Sigmoid colon (tissue), 7 donors: ENCODE measurements around the gene HCRT. TPM values are rescaled to one million over a fixed set of nuclear protein-coding genes. Genes with fewer than 3 reads are reported as not detected.

Experiments
- DNase-seq: peaks from one replicate; pipeline ENCODE4 v3.0.0-alpha.2; 2019
- H3K27ac ChIP-seq, 4 donors: fragments of 200-600 bp; sonication (generic); one replicate each; pipeline ENCODE4 v1.5.1; 2016 to 2019; ENCODE audit warnings: mild to moderate bottlenecking in 1 of 4
- H3K27me3 ChIP-seq, 3 donors: fragments of 200-600 bp; sonication (generic); one replicate each; pipeline ENCODE4 v1.5.1; 2019; ENCODE audit warnings: mild to moderate bottlenecking in 1 of 3
- H3K36me3 ChIP-seq, 4 donors: fragments of 200-600 bp; sonication (generic); one replicate each; pipeline ENCODE4 v1.5.1; 2016 to 2019
- H3K4me1 ChIP-seq, 4 donors: fragments of 200-600 bp; sonication (generic); one replicate each; pipeline ENCODE4 v1.5.1; 2017 to 2019
- H3K4me3 ChIP-seq, 4 donors: fragments of 200-600 bp; sonication (generic); one replicate each; pipeline ENCODE4 v1.5.1; 2017 to 2019; ENCODE audit warnings: mild to moderate bottlenecking in 2 of 4, moderate library complexity in 1 of 4
- H3K9me3 ChIP-seq, 4 donors: fragments of 200-600 bp in 3 of 4; sonication (generic) in 3 of 4; one replicate each; pipeline versions ENCODE4 v1.5.1 to v1.6.1; 2013 to 2019
- EP300 ChIP-seq, 4 donors: sonication (generic); formaldehyde crosslinking; IDR thresholded peaks; one replicate each; pipeline ENCODE4 v1.6.1; 2017; ENCODE audit warnings: antibody characterized with exemption in 4 of 4
- POLR2A ChIP-seq, 2 donors: fragments of 450-650 bp; IDR thresholded peaks; one replicate each; pipeline ENCODE4 v1.6.1; 2016; ENCODE audit warnings: antibody characterized with exemption in 2 of 2, mild to moderate bottlenecking in 2 of 2, moderate library complexity in 2 of 2
- POLR2AphosphoS5 ChIP-seq, 4 donors: sonication (generic); formaldehyde crosslinking; IDR thresholded peaks; one replicate each; pipeline ENCODE4 v1.6.1; 2017; ENCODE audit warnings: antibody characterized with exemption in 4 of 4
- WGBS, 2 donors: extraction: QIAGEN DNeasy Blood & Tissue Kit; methylation state at CpG; one replicate each; pipeline ENCODE4 v1.1.7; 2013; 5-methylcytosine and 5-hydroxymethylcytosine counted together
- intact Hi-C: fragments of 100-400 bp; cut with DNase I; formaldehyde crosslinking; loops from one replicate; pipeline ENCODE4 v1.15.1; 2023
- polyA plus RNA-seq, 3 donors: library from polyadenylated mRNA; stranded (reverse); fragments of 200-250 nt; gene quantifications; one replicate each; pipeline ENCODE4 v1.2.3, GENCODE V29; 2013
- total RNA-seq, 4 donors: library from RNA; depleted of rRNA; stranded (reverse); fragments of >200 nt; gene quantifications; one replicate each; pipeline ENCODE4 v1.1.0, GENCODE V29; 2016
- TF ChIP-seq, protein P1 (sequence below), 4 experiments: fragments of 450-650 bp in 3 of 4; fragments of 200-600 bp in 1 of 4; IDR thresholded peaks; one replicate each; pipeline ENCODE4 v1.5.1; 2016 to 2019; ENCODE audit warnings: antibody characterized with exemption in 4 of 4, mild to moderate bottlenecking in 3 of 4, moderate library complexity in 2 of 4
- donor health status: healthy with polysubstance abuse.
- donor health status: Bipolar disorder and iron deficiency.
- donor health status: healthy.

The HCRT gene
- total and polyA plus RNA-seq, 7 donors = not detected

DNA sequence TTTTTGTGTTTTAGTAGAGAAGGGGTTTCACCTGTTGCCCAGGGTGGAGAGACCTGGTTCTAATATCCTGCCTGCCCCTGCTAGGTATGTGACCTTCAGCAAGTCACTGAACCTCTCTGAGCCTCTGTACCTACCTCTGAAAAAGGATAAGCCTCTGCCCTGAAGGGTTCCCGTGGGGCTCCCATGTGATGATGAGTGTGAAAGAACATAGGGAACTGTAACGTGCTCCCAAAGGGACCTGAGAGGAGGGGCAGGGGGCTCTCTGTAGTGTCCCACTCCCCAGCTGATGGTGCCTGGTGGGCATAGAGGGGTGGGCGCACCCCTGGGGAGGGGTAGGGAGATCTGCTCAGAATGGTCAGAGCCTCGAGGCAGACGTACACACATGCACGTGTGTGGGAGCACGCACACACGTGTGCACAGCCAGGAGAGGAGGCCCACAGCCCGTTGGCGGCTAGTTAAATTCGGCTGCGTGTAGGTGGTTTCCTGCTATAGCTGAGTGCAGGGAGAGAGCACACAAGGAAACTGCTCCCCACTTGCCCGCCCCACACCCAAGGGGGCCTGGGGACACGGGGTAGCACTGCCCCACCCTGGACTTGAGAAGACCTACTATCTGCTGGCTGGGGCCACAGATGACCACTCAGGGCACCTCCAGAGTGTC is 11.0 kb downstream of the HCRT start:
- DNase-seq = no peak
- Histone ChIP-seq H3K27ac (no peak overlapping the region), H3K9me3 (no peaks in the 10 kb centered on the region), H3K27me3 (peaks cover 0 to 6% (median 0%) of the 10 kb centered on the region in 3 donors), H3K36me3 (no peaks in the 10 kb centered on the region), H3K4me1 (no peaks in the 10 kb centered on the region), H3K4me3 (no peak overlapping the region)
- WGBS, 2 donors = 64 to 67% methylated on average over 14 of the region's 14 CpGs
- intact Hi-C loops = no loop called here
- TF ChIP-seq POLR2A (IDR thresholded peaks at IDR 0.05) (no peak), EP300 (IDR thresholded peaks at IDR 0.05) (no peak), POLR2AphosphoS5 (IDR thresholded peaks at IDR 0.05) (no peak)
- TF ChIP-seq, protein P1, sequence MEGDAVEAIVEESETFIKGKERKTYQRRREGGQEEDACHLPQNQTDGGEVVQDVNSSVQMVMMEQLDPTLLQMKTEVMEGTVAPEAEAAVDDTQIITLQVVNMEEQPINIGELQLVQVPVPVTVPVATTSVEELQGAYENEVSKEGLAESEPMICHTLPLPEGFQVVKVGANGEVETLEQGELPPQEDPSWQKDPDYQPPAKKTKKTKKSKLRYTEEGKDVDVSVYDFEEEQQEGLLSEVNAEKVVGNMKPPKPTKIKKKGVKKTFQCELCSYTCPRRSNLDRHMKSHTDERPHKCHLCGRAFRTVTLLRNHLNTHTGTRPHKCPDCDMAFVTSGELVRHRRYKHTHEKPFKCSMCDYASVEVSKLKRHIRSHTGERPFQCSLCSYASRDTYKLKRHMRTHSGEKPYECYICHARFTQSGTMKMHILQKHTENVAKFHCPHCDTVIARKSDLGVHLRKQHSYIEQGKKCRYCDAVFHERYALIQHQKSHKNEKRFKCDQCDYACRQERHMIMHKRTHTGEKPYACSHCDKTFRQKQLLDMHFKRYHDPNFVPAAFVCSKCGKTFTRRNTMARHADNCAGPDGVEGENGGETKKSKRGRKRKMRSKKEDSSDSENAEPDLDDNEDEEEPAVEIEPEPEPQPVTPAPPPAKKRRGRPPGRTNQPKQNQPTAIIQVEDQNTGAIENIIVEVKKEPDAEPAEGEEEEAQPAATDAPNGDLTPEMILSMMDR (IDR thresholded peaks at IDR 0.05) = no peak

DNA sequence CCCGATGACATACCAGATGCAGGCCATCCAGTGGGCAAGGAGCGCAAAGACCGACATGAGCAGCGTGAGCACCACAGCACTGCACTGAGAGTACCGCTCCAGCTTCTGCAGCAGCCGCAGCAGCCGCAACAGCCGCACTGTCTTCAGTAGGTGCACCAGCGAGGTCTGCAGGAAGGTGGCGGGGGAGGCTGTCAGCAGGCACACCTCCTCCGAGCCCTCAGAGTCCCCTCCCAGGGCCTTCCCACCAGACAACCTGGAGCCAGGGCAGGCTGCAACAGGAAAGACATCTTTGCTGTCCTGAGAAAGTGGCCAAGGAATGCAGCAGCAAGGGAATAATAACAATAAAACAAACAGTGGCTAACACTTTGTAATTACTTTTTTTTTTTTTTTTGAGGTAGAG is 13.4 kb downstream of the HCRT start:
- Histone ChIP-seq H3K4me1 (no peaks in the 10 kb centered on the region), H3K9me3 (no peaks in the 10 kb centered on the region), H3K27ac (no peak overlapping the region), H3K27me3 (no peaks in the 10 kb centered on the region), H3K4me3 (no peak overlapping the region), H3K36me3 (no peaks in the 10 kb centered on the region)
- TF ChIP-seq, protein P1 (IDR thresholded peaks at IDR 0.05) = no peak
- TF ChIP-seq POLR2A (IDR thresholded peaks at IDR 0.05) (no peak), EP300 (IDR thresholded peaks at IDR 0.05) (no peak), POLR2AphosphoS5 (IDR thresholded peaks at IDR 0.05) (no peak)
- no peak for DNase-seq
- intact Hi-C loops = no loop called here
- WGBS, 2 donors = 66 to 70% methylated on average over 11 of the region's 11 CpGs

DNA sequence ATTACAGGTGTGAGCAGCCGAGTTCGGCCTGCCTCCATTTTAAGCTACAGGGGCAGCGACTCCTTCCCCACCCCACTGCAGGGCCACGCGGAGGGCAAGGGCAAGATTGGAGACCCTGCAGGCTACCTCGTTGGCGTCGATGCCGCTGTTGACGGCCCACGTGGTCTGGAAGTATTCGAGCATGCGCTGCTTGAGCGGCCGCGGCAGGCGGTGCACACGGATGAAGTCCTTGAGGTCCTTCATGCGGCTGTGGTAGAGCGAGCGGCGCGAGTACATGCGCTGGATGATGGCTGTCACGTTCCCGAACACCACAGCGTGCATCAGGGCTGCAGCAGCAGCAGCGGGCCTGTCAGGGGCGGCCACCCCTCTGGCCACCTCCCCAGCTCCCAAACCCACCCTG is 15.9 kb downstream of the HCRT start:
- H3K4me1 ChIP-seq = no peaks in the 10 kb centered on the region
- no peak overlapping the region for H3K27ac ChIP-seq
- no peaks in the 10 kb centered on the region for H3K27me3 ChIP-seq
- DNase-seq = no peak
- no peaks in the 10 kb centered on the region for H3K9me3 ChIP-seq
- no peaks in the 10 kb centered on the region for H3K36me3 ChIP-seq
- TF ChIP-seq, protein P1 (IDR thresholded peaks at IDR 0.05) = no peak
- TF ChIP-seq POLR2AphosphoS5 (IDR thresholded peaks at IDR 0.05) = no peak
- TF ChIP-seq POLR2A (IDR thresholded peaks at IDR 0.05) = no peak
- no peak overlapping the region for H3K4me3 ChIP-seq
- intact Hi-C loops = no loop called here
- 93 to 95% methylated on average over 29 of the region's 29 CpGs for WGBS, 2 donors

DNA sequence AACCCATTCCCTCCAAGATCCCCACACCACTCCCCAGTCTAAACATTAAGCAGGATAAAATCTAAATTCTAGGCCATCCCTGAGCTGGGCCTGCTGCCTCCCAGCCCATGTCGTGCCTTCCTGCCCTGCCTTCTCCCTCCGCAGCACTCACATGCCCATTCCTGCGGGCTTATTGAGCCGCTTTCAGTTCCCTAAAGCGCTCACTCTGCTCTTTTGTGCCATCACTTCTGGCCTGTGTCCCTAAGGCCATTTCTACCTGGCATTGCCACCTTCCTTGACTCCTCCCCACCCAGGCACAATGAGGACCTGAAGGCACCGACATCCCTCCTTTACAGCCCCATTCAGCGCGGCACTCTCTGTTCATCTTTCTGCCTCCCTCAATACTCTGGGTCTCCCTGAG is 17.4 kb downstream of the HCRT start:
- Histone ChIP-seq H3K27me3 (no peaks in the 10 kb centered on the region), H3K4me3 (no peak overlapping the region), H3K4me1 (no peaks in the 10 kb centered on the region), H3K36me3 (no peaks in the 10 kb centered on the region), H3K27ac (no peak overlapping the region), H3K9me3 (no peaks in the 10 kb centered on the region)
- TF ChIP-seq POLR2AphosphoS5 (IDR thresholded peaks at IDR 0.05) (no peak), POLR2A (IDR thresholded peaks at IDR 0.05) (no peak), EP300 (IDR thresholded peaks at IDR 0.05) (no peak)
- TF ChIP-seq, protein P1 (IDR thresholded peaks at IDR 0.05) = no peak
- intact Hi-C loops = no loop called here
- WGBS, 2 donors = 92 to 93% methylated on average over 8 of the region's 8 CpGs
- DNase-seq = no peak
